ENCODE measurements around the gene CCDC54.

DNA sequence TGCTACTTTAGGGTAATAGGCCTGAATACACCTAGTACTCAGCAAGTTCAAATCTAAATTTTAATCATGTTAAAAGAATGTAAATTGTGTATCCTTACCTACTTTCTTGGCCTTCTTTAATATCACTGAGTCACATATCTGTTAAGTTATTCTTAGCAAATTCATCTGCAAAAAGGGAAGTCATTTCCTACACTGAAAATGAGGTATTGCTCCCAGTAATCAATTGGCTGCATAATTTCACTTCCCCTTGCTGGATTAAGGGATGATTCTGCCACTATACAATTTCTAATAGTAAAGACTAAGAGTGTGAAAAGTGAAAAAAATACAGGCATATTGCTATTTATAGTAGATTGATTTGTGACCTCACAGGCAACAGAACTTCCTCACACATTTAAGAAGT, 47.8 kb downstream of the CCDC54 start:
- TF ChIP-seq EZH2 (IDR thresholded peaks at IDR 0.05; ENCODE audit: borderline replicate concordance, low read depth, low read length, severe bottlenecking), result no peak
- TF ChIP-seq, protein P1, sequence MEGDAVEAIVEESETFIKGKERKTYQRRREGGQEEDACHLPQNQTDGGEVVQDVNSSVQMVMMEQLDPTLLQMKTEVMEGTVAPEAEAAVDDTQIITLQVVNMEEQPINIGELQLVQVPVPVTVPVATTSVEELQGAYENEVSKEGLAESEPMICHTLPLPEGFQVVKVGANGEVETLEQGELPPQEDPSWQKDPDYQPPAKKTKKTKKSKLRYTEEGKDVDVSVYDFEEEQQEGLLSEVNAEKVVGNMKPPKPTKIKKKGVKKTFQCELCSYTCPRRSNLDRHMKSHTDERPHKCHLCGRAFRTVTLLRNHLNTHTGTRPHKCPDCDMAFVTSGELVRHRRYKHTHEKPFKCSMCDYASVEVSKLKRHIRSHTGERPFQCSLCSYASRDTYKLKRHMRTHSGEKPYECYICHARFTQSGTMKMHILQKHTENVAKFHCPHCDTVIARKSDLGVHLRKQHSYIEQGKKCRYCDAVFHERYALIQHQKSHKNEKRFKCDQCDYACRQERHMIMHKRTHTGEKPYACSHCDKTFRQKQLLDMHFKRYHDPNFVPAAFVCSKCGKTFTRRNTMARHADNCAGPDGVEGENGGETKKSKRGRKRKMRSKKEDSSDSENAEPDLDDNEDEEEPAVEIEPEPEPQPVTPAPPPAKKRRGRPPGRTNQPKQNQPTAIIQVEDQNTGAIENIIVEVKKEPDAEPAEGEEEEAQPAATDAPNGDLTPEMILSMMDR (IDR thresholded peaks at IDR 0.05; ENCODE audit: borderline replicate concordance, extremely low read depth, low read length, poor library complexity, severe bottlenecking), result no peak

All from DND-41 (cell line).